Hematopoietic multipotent progenitor cell treated with erythropoietin and hydrocortisone succinate and interleukin-3 and kit ligand, for 4 days (in vitro differentiated cells): ENCODE data around the gene NINJ1.

Source experiments
- DNase-seq: peaks from one replicate; pipeline ENCODE4 v3.0.0-alpha.2; 2015

NINJ1 gene

DNA sequence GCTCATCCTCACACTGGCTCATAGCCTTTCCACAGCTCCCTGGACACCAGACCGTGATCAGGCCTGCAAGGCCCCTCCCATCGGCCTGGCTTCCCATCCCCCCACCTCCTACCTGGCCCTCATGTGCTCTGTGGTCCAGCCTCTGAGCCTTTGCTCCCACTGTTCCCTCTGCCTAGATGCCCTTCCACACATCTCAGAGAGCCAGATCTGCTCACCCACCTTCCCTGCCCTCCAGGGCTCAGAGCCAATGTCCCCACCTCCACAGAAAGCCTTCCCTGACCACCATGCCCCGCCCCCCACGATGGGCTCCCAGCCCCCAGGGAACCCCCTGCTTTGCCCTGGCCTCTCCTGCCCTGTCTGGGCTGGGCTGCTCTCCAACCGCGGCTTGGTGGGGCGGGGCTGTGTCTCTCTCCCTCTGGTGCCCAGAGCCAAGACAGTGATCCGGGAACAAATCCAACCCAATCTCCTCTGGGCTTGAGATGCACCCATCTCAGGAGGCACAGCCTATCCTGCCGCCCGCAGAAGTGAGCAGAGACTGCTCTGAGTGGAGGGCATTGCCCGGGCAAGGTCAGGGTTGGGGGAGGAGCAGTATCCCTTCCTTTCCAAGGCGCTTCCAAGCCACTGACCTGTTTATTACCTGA, 1.6 kb downstream of the NINJ1 start:
- no peak for DNase-seq

DNA sequence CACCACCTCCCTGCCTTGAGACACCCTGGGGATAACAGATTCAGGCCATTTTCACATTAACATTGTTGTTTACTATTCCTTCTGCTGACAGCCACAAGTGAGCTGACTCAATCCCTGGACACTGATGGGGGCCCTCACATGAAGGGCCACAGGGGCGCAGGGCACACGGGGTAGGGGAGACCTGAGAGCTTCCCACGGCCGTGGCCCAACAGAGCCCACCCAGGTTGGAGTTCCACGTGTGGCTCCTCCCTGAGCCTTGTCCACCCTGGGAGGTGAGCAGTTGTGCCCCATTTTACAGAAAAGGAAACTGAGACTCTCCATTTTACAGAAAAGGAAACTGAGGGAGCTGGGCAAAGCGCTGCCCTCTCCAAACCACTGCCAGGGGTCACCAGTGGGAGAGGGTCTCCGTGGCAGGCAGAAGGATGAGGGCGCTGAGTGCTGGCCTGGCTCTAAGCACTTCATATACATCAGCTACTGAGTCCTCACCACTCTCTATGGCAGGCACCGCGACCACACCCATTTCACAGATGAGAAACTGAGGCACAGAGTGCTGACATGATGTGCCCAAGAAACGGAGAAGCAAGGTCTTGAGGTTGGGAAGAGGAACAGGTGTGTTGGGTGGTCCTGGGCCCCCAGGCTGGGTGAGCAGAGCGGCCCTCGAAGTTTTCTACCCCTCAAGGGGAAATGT, 2.3 kb downstream of the NINJ1 start:
- DNase-seq = no peak

DNA sequence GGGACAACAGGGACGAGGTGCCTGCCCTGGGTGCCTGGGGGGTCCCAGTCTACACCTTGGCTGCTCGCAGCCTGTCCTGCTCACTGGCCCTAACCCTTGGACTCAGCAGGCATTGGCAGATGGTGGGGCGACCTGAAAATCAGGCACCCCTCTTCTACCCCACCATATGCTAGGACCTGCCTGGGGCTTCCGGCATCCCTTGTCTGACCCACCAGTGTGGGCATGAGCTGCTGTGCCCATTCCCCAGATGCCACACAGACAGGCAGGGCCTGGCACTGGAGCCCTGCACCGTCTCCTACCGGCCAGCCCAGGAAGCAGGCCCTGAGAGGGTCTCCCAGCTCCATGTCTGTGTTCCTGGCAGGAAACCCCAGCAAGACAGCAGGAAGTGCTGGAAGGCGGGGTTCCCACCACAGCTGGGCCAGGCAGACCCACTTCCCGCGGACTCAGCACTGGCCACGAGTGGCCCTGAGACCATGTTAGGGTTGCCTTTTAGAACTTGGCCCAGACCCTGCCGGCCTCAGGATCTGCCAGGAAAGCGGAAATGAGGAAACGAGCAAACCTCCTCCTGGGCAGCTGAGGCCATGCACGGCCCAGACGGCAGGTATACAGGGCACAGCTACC, 3.1 kb downstream of the NINJ1 start:
- DNase-seq = no peak

DNA sequence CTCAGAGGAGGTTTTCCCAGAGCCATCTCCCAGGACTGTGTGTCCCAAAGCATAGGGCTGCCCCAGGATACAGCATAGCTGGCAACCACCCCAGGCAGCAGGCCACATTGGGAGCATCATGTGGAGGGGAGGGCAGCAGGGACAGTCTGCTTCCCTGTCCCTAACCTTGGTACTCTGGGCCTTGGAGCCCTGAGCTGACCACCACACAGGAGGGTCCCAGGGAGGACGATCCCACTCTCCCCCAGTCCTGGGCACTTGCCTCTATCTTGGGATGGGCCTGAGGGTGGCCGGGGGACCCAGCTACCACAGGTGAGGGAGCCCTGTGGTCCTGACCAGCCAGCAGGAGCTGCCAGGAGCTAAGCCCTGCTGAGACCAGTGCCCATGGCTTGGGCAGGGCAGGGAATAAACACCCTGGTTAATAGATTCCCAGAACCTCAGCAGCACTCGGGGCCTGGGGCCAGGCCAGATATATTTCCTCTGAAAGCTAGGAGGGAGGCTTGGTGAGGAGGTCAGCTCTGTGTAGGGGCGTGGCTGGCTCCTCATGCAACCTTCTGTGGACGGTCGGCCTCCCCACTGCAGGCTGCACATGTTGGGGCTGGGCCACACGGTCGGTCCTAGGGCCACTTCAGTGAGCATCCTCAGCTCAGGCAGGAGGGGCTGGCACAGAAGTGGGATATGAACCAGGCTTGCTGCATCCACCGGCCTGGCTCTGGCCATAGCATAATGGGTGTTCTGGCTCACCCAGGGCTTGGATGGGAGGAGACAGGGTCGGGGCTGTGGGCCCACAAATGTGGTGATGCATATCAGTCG, 4.2 kb downstream of the NINJ1 start:
- DNase-seq = no peak

DNA sequence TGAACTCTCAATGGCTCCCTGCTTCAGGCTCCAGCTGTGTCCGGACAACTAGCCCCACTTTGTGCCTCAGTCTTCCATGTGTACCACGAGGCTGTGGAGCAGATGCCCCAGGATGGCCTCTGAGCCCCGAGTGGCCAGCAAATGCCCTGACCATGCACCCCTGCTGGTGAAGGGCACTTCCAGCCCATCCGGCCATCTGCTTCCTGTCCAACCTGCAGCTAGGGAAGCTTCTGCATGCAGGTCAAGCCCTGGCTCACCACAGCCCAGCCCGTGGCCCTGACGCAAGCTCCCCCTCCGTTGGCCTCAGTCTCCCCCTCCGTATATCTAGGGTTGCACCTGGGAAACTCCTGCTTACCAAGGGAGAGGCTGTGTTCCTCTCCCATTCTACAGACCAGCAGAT, 4.8 kb downstream of the NINJ1 start:
- DNase-seq = no peak

DNA sequence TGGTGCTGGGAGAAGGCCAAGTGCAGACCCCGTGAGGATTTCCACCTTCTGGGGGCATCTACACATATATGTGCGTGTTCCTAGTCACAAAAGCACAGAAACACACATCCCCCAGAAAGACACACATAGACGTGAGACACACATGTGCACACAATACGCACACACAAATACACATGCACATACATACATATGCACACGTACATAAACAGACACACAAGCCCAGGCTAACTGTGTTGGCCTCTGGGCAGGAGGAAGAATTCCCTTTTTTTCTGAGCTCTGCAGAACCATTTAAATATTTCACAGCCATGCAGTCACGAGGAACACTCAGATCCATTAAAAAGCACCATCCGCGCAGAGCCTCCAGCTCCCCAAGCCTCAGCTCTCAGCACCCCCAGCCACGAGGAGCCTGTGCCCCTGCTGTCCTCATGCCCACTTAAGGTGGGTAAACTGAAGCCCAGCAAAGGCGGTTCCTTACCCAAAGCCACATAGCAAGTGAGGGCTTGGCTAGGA, 5.3 kb downstream of the NINJ1 start:
- DNase-seq = no peak

DNA sequence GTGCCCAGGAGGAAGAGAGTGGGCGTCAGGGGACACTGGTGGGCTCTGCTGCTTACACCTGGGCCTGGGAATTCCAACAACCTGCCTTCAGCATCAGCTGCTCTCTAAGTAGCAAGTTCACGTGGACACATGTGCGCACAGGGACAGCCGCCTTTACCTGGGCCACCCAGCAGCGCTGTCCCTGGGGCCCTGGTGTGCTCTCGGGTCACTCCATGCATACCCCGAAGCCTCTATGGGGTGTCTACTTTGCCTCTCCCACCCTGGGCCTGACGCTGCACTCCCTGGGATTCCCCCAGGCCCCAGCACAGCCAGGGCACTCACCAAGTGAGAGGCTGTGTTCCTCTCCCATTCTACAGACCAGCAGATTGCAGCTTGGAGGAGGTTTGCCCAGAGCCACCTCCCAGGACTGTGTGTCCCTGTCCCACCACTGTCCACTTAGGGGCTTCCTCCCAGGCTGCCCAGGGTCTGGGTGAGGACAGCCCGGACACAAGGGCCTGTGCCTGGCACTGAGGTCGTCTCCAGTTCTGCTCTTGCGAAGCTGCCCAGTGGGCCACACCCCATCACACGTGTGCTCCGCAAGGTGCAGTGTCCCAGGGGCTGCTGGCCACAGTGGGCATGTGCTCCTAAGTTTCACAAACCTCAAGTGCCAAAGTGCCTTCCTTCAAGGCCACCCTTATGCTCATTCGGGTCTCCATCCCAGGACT, 5.9 kb downstream of the NINJ1 start:
- no peak for DNase-seq

DNA sequence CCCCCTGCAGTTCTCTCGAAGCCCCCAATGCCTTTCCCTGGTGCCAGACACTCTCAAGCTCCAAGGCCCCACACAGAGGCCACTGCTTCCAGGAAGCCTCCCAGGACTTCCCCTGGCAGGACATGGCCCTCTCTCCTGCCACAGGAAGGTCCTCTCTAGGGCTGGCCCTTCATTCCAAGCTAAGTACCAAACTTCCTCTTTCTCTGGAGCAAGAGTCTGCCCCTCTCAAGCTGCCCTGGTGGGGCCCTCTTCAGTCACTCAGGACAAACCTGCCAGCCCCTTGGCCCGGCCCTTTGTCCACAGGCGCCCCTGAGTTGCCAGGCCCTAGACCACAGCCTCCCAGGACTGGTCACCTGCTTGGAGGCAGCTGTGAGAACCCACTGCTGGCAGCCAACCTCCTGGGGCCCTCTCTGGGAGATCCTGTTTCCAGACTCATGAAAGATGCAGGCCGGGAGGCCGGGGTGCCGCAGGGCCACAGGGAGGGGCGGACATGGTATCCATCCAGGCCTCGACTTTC, 6.6 kb downstream of the NINJ1 start:
- DNase-seq = peak; percentile 63

DNA sequence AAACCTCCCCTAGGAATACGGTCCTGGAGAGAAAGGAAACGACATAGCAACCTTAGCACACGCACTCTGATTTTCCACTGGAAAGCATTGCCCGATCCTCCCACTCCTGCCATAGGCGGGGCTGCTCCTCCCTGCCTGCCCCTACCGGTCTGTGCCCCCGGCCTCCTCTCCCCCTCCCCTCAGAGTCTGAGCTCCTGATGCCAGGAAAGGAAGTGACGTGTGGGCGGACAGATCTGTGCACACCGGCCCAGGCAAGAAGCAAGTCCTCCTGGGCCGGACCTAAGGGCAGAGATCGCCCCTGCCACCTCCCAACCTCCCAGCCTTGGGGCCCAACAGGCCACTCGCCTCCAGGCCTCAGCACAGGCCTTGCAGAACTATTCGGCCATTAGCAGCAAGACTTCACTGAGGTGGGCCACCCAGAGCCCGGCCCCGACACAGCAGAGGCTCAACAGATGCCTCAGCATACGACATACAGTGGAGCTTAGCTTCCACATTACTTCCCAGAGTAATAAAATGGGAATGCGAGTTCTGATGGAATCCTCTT, 7.2 kb downstream of the NINJ1 start:
- peak; percentile 28 for DNase-seq

DNA sequence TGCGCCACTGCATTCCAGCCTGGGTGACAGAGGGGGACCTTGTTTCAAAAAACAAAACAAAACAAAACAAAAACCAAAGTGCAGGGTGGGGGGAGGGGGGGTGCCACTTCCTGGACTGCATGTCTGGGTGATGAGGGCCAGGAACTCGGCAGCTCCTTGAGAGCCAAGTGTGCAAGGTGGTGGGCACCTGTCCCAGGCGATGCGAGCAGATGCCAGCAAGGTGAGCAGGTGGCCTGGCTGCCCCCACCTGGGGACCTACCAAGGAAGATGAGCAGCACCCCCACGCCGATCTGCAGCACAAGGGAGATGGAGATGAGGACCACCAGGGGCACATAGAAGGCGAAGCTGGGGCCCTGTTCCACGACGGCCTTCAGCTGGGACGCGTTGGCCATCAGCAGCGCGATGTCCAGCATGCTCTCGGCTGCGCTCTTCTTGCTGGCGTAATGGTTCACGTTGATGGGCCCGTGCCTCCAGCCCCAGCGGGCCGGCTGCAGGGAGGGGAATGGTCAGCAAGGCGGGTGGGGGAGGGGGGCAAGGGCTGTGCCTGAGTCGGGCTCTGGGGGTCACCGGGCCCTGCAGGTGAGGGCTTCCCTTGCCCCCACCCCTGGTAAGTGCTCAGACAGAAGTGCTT, 7.8 kb downstream of the NINJ1 start:
- DNase-seq = no peak

DNA sequence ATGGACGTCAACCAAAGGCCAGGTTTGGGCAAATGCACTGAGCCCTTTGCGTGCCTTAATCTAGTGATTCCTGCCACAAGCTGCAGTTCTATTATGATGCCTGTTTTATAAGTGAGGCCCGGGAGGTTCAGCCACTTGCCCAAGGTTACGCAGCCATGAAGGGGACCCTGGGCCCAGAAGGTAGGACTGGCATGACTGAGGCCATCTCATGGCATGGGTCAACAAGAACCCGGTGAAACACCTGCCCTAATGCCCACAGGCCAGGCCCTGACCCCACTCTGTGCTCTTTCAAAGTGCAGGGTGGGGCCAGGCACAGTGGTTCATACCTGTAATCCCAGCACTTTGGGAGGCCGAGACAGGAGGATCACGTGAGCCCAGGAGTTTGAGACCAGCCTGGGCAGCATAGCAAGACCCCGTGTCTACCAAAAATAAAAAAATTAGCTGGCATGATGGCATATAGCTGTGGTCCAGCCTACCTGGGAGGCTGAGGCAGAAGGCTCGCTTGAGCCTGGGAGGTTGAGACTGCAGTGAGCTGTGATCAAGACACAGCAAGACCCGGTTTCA, 8.6 kb downstream of the NINJ1 start:
- DNase-seq = no peak

DNA sequence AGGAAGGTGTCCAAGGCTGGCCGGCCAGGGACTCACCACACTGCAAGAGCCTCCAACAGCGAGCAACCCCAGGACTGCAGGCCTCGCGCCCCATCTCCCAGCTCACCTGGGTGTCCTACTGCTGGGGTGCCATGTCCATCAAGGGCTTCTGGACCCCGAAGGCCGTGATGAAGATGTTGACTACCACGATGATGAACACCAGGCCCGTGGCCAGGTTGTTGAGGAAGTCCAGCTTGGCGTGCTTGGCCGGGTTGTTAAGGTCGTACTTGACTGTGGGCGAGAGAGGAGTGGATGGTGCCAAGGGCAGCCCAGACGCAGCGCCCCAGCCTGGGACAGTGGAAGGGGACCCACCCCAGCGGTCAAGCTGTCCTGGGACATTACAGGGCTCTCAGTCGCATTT, 9.3 kb downstream of the NINJ1 start:
- no peak for DNase-seq

DNA sequence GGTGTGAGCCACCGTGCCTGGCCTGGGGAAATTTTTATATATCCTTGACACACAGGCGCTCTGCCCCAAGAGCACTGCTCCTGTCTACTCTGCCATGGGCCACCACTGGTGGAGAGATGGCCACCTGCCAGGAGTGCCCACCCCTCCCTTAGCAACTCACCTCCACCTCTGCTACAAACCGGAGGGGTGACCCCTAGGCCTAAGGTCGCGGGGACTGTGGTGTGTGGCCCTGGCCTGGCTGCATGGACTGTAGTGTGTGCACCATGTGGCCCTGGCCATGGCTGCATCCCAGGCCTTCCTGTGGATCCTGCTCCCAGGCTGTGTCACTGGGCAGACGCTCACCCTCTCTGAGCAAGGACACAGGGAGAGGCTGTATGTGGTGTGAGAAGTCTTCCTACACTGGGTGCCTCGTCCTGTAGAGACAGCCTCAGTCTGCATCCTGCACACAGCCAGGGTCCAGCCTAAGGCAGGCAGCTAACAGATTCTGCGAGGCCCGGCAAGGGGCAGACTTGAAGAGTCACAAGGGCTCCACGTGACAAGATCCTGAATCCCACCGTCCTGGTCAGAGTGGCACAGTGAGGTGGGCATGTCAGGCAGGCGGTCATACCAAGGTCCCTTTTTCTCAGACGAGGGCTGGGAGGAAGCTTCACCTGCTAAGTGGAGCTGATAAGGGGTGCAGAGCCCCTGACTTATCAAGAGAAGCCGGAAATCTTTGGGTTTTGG, 10.3 kb downstream of the NINJ1 start:
- DNase-seq = peak; percentile 62

DNA sequence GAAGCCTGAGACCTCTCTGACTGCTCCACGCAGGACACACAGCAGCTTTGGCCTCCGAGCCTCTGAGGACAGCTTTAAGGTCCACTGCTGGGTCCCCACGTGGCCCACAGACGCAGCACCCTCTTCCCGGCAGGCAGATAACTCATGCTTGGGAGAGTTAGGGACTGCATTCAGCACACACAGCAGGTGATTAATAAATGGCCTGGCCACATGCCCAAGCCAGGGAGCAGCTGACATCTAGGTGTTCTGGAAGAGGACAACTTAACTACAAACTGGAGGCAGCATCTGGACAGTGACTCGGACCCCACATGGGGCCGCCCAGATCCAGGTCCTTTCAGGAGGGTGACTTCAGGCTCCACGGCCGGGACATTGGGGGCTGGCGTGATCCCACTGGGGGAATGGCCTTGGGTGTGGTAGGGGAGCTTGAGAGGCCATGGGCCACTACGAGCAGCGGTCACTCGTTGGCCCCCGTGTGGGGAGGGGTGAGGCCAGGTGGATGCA, 11.3 kb downstream of the NINJ1 start:
- no peak for DNase-seq

DNA sequence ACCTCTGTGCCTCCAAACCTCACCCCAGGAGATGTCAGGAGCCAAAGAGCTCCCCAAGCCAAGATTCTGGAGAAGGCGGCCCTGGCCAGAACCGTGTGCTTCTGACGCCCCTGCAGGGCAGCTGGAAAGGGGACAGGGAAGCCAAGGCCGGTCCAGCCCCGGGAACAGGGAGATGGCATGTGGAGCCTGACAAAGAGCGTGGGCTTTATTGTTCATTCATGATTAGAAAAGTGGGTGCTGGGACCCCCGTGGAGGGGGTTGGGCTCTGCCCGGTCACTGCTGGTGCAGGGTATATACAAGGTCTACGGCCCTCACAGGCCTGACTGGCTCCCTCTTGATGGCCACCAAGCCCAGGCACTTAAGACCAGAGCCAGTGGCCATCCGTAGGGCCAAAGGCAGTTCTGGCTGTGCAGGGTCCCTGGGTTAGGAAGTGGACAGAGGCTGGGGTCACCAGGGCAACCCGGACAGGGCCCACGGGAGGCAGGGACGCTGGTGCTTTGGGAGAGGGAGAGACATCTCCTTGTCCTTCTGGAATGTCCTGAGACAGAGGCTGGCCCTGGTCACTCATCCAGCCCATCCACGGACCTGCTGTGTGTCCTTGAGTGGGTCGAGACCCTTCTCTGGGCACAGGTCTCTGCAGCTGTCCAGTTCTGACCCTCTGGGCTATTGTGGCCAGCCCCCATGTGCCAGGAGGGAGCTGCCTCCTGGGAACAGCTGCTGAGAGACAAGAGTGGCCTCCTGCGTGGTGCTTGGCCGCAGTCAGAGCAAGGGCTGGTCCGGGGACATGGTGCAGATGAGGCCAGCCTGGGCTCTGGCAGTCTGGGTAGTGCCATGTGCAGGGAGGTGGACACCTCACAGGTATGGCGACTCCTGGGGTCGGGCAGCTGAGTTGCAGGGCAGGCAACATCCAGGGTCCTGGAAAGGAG, 12.5 kb downstream of the NINJ1 start:
- DNase-seq = no peak

DNA sequence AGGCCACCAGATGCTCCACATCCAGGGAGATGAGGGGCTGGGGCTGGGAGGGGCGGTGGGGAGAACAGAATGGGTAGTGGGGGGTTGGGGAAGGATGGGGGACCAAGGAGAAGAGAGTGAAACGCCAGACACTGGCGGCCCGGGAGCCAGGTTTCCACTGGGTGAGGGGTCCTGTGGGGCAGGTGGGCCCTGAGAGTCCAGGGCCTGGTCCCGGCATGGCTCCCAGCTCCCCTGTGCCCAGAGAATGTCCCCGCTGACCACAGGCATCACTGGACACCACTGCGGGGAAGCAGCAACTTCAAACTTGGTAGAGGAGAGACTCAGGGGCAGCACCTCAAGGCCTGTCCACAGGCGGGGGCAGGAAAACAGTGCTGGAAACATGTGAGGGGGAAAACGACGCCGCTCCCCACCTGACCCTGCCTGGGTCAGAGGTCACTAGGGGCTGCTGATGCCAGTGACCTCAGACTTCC, 13.2 kb downstream of the NINJ1 start:
- DNase-seq = no peak

DNA sequence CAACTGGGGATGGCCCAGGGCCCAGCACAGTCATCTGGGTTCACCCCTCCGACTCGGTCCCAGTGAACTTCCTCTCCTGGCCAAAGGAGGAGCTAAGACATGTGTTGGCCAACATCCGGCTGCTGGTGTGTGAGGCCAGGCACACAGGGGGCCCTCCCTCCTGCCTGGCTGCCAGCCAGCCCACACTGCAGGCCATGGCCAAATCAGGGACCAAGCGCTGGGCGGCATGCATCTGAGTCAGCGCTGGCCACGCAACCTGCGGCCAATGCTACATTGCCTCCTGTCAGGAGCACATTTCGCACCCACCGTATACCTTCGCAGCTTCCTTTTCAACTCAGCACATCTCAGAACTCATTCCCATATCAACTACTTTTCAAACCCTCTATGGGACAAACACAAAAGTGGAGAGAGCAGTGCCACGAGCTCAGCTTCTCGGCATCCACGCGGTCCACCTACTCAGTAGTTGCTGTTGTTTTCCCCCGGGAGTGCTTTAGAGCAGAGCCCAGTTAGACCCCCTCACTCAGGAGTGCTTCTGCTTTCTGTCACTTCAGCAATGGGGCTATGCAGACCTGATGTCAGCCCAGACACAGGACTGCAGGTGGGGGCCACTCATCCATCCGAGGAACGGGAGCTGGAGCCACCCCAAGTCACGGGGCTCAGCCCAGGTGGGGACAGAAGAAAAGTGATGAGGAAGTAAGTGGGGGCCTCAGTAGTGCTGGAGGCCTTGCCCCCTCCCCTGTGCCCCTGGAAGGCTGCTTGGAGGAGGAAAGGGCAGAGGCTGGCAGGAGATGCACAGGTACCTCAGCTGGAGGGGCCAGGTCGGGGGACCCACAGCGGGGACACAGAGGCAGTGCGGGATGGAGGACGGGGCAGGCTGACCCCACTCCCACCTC, 13.9 kb downstream of the NINJ1 start:
- peak; percentile 96 for DNase-seq

DNA sequence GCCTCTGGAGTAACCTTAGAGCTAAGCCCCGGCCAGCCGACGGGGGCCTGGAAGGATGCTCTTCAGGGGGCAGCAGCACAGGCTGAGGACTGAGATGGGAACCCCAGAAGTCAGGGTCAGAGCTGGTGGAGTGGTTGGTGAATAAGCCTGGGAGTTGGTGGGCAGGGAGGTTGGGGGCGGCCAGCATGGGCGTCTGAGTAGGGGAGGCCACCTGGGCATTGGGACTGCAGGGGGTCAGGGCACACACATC, 14.4 kb downstream of the NINJ1 start:
- DNase-seq = no peak
